ENCODE data around the gene KCNJ8.

Gene KCNJ8

GRCh38 chr12:21757735-21758134 is 16.8 kb downstream of the KCNJ8 start:
- TF ChIP-seq, protein P1, sequence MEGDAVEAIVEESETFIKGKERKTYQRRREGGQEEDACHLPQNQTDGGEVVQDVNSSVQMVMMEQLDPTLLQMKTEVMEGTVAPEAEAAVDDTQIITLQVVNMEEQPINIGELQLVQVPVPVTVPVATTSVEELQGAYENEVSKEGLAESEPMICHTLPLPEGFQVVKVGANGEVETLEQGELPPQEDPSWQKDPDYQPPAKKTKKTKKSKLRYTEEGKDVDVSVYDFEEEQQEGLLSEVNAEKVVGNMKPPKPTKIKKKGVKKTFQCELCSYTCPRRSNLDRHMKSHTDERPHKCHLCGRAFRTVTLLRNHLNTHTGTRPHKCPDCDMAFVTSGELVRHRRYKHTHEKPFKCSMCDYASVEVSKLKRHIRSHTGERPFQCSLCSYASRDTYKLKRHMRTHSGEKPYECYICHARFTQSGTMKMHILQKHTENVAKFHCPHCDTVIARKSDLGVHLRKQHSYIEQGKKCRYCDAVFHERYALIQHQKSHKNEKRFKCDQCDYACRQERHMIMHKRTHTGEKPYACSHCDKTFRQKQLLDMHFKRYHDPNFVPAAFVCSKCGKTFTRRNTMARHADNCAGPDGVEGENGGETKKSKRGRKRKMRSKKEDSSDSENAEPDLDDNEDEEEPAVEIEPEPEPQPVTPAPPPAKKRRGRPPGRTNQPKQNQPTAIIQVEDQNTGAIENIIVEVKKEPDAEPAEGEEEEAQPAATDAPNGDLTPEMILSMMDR (IDR thresholded peaks at IDR 0.05; ENCODE audit: borderline replicate concordance, control extremely low read depth, extremely low read depth, insufficient read depth, missing control alignments), result no peak
- in situ Hi-C loops (cut with MboI; ENCODE audit: low sequenced_read_pairs, unreplicated experiment), result no loop called here
- no peak for DNase-seq (ENCODE audit: low spot score)

DNA sequence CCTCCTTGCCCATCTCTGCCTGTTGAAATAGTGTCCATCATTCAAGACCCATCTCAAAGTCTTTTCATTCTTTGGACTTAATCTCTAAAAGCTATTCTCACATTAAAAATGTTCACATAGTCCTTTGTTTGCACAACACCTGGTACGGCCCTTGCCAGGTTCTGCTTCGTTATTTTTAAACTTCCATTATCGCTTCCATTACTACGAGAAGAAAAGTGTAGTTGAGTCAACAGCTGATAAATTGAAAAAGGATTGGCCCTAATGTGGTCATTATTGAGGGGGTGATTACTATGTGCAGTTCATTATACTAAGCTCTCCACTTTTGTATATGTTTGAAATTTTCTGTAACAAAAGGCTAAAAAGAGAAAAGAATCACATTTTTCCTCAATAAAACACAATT is 17.8 kb downstream of the KCNJ8 start:
- TF ChIP-seq, protein P1 (IDR thresholded peaks at IDR 0.05; ENCODE audit: borderline replicate concordance, control extremely low read depth, extremely low read depth, insufficient read depth, missing control alignments), result no peak
- in situ Hi-C loops (cut with MboI; ENCODE audit: low sequenced_read_pairs, unreplicated experiment), result no loop called here
- DNase-seq (ENCODE audit: low spot score), result no peak

GRCh38 chr12:21751517-21751916 is 23.0 kb downstream of the KCNJ8 start:
- TF ChIP-seq, protein P1 (IDR thresholded peaks at IDR 0.05; ENCODE audit: borderline replicate concordance, control extremely low read depth, extremely low read depth, insufficient read depth, missing control alignments), result no peak
- no peak for DNase-seq (ENCODE audit: low spot score)
- in situ Hi-C loops (cut with MboI; ENCODE audit: low sequenced_read_pairs, unreplicated experiment), result no loop called here

DNA sequence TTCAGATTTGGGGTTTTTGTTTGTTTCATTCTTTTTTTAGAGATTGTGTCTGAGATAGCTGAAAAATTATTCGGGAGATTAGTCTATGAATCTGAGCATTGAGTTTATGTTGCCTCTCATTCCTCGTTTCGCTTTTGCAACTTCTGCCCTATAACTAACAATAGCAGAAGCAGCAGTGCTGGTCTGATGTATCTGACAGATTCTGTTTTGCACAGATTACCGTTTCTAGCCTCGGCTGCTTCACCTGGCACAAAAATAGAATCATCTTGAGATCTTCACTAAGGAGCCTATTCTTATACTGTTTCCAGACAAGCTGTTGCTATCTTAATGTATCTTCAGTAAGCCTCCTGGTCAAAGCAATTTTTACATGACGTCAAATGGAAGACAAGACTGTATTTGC is 29.2 kb downstream of the KCNJ8 start:
- TF ChIP-seq, protein P1 (IDR thresholded peaks at IDR 0.05; ENCODE audit: borderline replicate concordance, control extremely low read depth, extremely low read depth, insufficient read depth, missing control alignments), result no peak
- in situ Hi-C loops (cut with MboI; ENCODE audit: low sequenced_read_pairs, unreplicated experiment), result no loop called here
- no peak for DNase-seq (ENCODE audit: low spot score)

DNA sequence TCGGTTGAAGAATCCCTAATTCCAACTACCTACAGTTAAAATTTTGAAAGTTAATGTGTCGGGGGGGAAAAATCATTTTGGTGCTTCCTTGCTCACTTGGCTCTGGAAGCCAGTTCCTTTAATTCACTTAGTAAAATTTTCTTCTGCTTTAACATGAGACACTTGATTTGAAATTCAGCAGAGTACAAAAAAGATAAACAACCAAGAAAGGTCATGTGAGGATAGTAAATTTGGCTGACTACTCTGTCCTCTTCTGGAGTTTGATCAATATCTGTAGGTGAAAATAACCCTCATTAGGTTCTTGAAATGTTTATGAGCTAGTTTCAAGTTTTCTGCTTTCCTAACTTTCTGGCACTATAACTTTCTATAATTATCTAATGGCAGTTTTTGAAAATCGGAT is 43.4 kb downstream of the KCNJ8 start:
- in situ Hi-C loops (cut with MboI; ENCODE audit: low sequenced_read_pairs, unreplicated experiment), result no loop called here
- DNase-seq (ENCODE audit: low spot score), result no peak
- TF ChIP-seq, protein P1 (IDR thresholded peaks at IDR 0.05; ENCODE audit: borderline replicate concordance, control extremely low read depth, extremely low read depth, insufficient read depth, missing control alignments), result no peak

DNA sequence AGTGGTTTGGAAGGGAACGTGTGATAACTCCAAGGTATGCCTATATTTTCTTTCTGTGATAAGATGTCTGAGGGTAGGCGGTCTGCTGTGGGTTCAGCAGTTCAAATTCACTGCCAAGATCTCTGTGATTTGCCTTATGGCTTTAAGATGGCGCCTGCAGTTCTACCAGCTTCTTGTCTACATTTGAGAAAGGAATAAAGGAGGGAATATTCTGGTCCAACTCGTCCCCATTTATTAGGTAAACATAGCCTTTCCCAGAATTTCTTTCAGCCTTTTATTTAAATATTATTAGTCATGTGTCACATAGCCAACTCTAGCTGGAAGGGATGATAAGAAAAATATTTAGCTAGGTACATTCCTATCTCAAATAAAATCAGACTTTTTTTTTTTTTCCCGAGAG is 48.8 kb downstream of the KCNJ8 start:
- DNase-seq (ENCODE audit: low spot score), result no peak
- in situ Hi-C loops (cut with MboI; ENCODE audit: low sequenced_read_pairs, unreplicated experiment), result no loop called here
- TF ChIP-seq, protein P1 (IDR thresholded peaks at IDR 0.05; ENCODE audit: borderline replicate concordance, control extremely low read depth, extremely low read depth, insufficient read depth, missing control alignments), result no peak
